RKO (cell line): ENCODE results near the gene C1QTNF5.
"Not testable (repeated sequence)": the region's sequence is repeated elsewhere in the genome, so short reads cannot be mapped to it uniquely, and the experiment has no call there.

Source experiments
- DNase-seq: peaks from one replicate; pipeline ENCODE4 v3.0.0-alpha.2; 2016; ENCODE audit warnings: low spot score

The C1QTNF5 gene

GRCh38 chr11:119340335-119341221, at the start of gene C1QTNF5:
Gene C1QTNF5 (minus strand): TSS chr11:119340883. CDS start chr11:119340397, 486 bp downstream.
- DNase-seq: no peak

- no peak for DNase-seq
These were observed 49.0 kb upstream of the C1QTNF5 start for GRCh38 chr11:119389611-119390254.

GRCh38 chr11:119388103-119388502, 47.4 kb upstream of the C1QTNF5 start:
- no peak for DNase-seq

- DNase-seq: no peak
These were observed 43.6 kb upstream of the C1QTNF5 start for GRCh38 chr11:119384332-119384731.

- not testable (repeated sequence) for DNase-seq
These were observed 41.8 kb upstream of the C1QTNF5 start for GRCh38 chr11:119382513-119382912.

GRCh38 chr11:119382101-119382500, 41.4 kb upstream of the C1QTNF5 start:
- no peak for DNase-seq

GRCh38 chr11:119381181-119381988, 40.7 kb upstream of the C1QTNF5 start, which contains the start of gene USP2:
Gene USP2 (minus strand): TSS chr11:119381690. CDS start chr11:119373480, 8,210 bp downstream.
- DNase-seq: peak; percentile 96

GRCh38 chr11:119380827-119381180, 40.1 kb upstream of the C1QTNF5 start:
- no peak for DNase-seq

- DNase-seq: no peak
These were observed 39.6 kb upstream of the C1QTNF5 start for GRCh38 chr11:119380160-119380826.

- DNase-seq: no peak
These were observed 38.3 kb upstream of the C1QTNF5 start for GRCh38 chr11:119378851-119379465.

GRCh38 chr11:119377961-119378667, 37.4 kb upstream of the C1QTNF5 start:
- DNase-seq: no peak

GRCh38 chr11:119377112-119377901, 36.6 kb upstream of the C1QTNF5 start:
- no peak for DNase-seq

GRCh38 chr11:119376197-119376847, 35.6 kb upstream of the C1QTNF5 start:
- no peak for DNase-seq

GRCh38 chr11:119375337-119376196, 34.9 kb upstream of the C1QTNF5 start:
- DNase-seq: no peak

GRCh38 chr11:119374632-119375336, 34.1 kb upstream of the C1QTNF5 start:
- DNase-seq: no peak

- DNase-seq: peak; percentile 65
These were observed 33.4 kb upstream of the C1QTNF5 start for GRCh38 chr11:119373921-119374631.
